ENCODE measurements around the gene ZBTB7A.

ZBTB7A gene

GRCh38 chr19:4059891-4060620 is 6.6 kb downstream of the ZBTB7A start:
- TF ChIP-seq GATA3 (IDR thresholded peaks at IDR 0.05; ENCODE audit: low read depth, low read length) (no peak), GATA2 (IDR thresholded peaks at IDR 0.05; ENCODE audit: low read depth, low read length) (no peak)

GRCh38 chr19:4059453-4059871 is 7.2 kb downstream of the ZBTB7A start:
- TF ChIP-seq GATA3 (IDR thresholded peaks at IDR 0.05; ENCODE audit: low read depth, low read length): no peak
- TF ChIP-seq GATA2 (IDR thresholded peaks at IDR 0.05; ENCODE audit: low read depth, low read length): no peak

GRCh38 chr19:4058693-4059452 is 7.8 kb downstream of the ZBTB7A start:
- TF ChIP-seq GATA3 (IDR thresholded peaks at IDR 0.05; ENCODE audit: low read depth, low read length): no peak
- no peak for TF ChIP-seq GATA2 (IDR thresholded peaks at IDR 0.05; ENCODE audit: low read depth, low read length)

GRCh38 chr19:4057931-4058692 is 8.6 kb downstream of the ZBTB7A start:
- TF ChIP-seq GATA3 (IDR thresholded peaks at IDR 0.05; ENCODE audit: low read depth, low read length): no peak
- no peak for TF ChIP-seq GATA2 (IDR thresholded peaks at IDR 0.05; ENCODE audit: low read depth, low read length)

GRCh38 chr19:4055209-4055552 is 11.5 kb downstream of the ZBTB7A start:
- no peak for TF ChIP-seq GATA2 (IDR thresholded peaks at IDR 0.05; ENCODE audit: low read depth, low read length)
- TF ChIP-seq GATA3 (IDR thresholded peaks at IDR 0.05; ENCODE audit: low read depth, low read length): no peak

- no peak for TF ChIP-seq GATA3 (IDR thresholded peaks at IDR 0.05; ENCODE audit: low read depth, low read length)
- TF ChIP-seq GATA2 (IDR thresholded peaks at IDR 0.05; ENCODE audit: low read depth, low read length): no peak
Measured at GRCh38 chr19:4054441-4055208, 12.1 kb downstream of the ZBTB7A start.

GRCh38 chr19:4053423-4054324 is 13.0 kb downstream of the ZBTB7A start:
- TF ChIP-seq GATA3 (IDR thresholded peaks at IDR 0.05; ENCODE audit: low read depth, low read length) (no peak), GATA2 (IDR thresholded peaks at IDR 0.05; ENCODE audit: low read depth, low read length) (no peak)

GRCh38 chr19:4052993-4053422 is 13.7 kb downstream of the ZBTB7A start:
- TF ChIP-seq GATA3 (IDR thresholded peaks at IDR 0.05; ENCODE audit: low read depth, low read length) (no peak), GATA2 (IDR thresholded peaks at IDR 0.05; ENCODE audit: low read depth, low read length) (no peak)

- TF ChIP-seq GATA3 (IDR thresholded peaks at IDR 0.05; ENCODE audit: low read depth, low read length) (no peak), GATA2 (IDR thresholded peaks at IDR 0.05; ENCODE audit: low read depth, low read length) (no peak)
Measured at GRCh38 chr19:4052114-4052992, 14.3 kb downstream of the ZBTB7A start.

- TF ChIP-seq GATA3 (IDR thresholded peaks at IDR 0.05; ENCODE audit: low read depth, low read length): no peak
- no peak for TF ChIP-seq GATA2 (IDR thresholded peaks at IDR 0.05; ENCODE audit: low read depth, low read length)
Measured at GRCh38 chr19:4051175-4052101, 15.3 kb downstream of the ZBTB7A start.

- TF ChIP-seq GATA3 (IDR thresholded peaks at IDR 0.05; ENCODE audit: low read depth, low read length): no peak
- no peak for TF ChIP-seq GATA2 (IDR thresholded peaks at IDR 0.05; ENCODE audit: low read depth, low read length)
Measured at GRCh38 chr19:4049432-4049831, 17.3 kb downstream of the ZBTB7A start.

All from SH-SY5Y (cell line).